CD4-positive, alpha-beta memory T cell (primary cell): Measurements from ENCODE around the gene NSMF. TPM values are rescaled to one million over a fixed set of nuclear protein-coding genes. Genes with fewer than 3 reads are reported as not detected.

ENCODE experiments used
- CTCF ChIA-PET: fragments of 350-600 bp; sonication (Branson Sonifier 250); formaldehyde crosslinking; loops from one replicate; lab custom pipeline; 2021; ENCODE audit warnings: inconsistent platforms; ENCODE audit not compliant: partially characterized antibody; lab: Charles Lee
- POLR2A ChIA-PET: fragments of 350-600 bp; sonication (Branson Sonifier 250); formaldehyde crosslinking; loops from one replicate; lab custom pipeline; 2021; ENCODE audit not compliant: partially characterized antibody; lab: Charles Lee
- DNase-seq, 5 donors: peaks; one replicate each; pipeline versions ENCODE4 v3.0.0 to v3.0.0-alpha.2; 2020 to 2022; ENCODE audit warnings: mixed read lengths in 1 of 5
- H3K27ac ChIP-seq: one replicate; pipeline ENCODE4 v1.7.0; 2013; ENCODE audit warnings: low read depth, low read length
- H3K27me3 ChIP-seq: 2 replicates; pipeline ENCODE4 v1.7.0; 2013; ENCODE audit warnings: mild to moderate bottlenecking, low read length, moderate library complexity; ENCODE audit not compliant: insufficient read depth
- H3K36me3 ChIP-seq: 2 replicates; pipeline ENCODE4 v1.7.0; 2013; ENCODE audit warnings: mild to moderate bottlenecking, low read length, moderate library complexity; ENCODE audit not compliant: insufficient read depth
- H3K4me1 ChIP-seq: 2 replicates; pipeline ENCODE4 v1.7.0; 2013; ENCODE audit warnings: mild to moderate bottlenecking, low read length, moderate library complexity; ENCODE audit not compliant: insufficient read depth
- H3K4me3 ChIP-seq, 2 donors: one replicate each; pipeline ENCODE4 v1.7.0; 2013; ENCODE audit warnings: low read length in 2 of 2, mild to moderate bottlenecking in 1 of 2
- H3K9me3 ChIP-seq, 2 donors: one replicate each; pipeline ENCODE4 v1.7.0; 2013; ENCODE audit warnings: low read length in 2 of 2, control low read depth in 1 of 2; ENCODE audit not compliant: control insufficient read depth in 1 of 2
- H3K27ac Mint-ChIP-seq, 7 donors: one replicate each; pipeline ENCODE4 v1.8.0; 2020 to 2021; ENCODE audit warnings: mixed read lengths in 7 of 7, mild to moderate bottlenecking in 6 of 7, inconsistent platforms in 3 of 7, moderate library complexity in 3 of 7
- H3K27me3 Mint-ChIP-seq, 2 donors: one replicate each; pipeline ENCODE4 v1.8.0; 2020 to 2021; ENCODE audit warnings: mixed read lengths in 2 of 2
- H3K36me3 Mint-ChIP-seq, 2 donors: one replicate each; pipeline ENCODE4 v1.8.0; 2020 to 2021; ENCODE audit warnings: mixed read lengths in 2 of 2, inconsistent platforms in 1 of 2, mild to moderate bottlenecking in 1 of 2
- H3K4me1 Mint-ChIP-seq, 4 donors: one replicate each; pipeline ENCODE4 v1.8.0; 2020 to 2021; ENCODE audit warnings: mixed read lengths in 4 of 4, mild to moderate bottlenecking in 1 of 4
- H3K4me3 Mint-ChIP-seq, 8 donors: one replicate each; pipeline ENCODE4 v1.8.0; 2020 to 2021; ENCODE audit warnings: mixed read lengths in 8 of 8, mild to moderate bottlenecking in 7 of 8, moderate library complexity in 6 of 8, inconsistent platforms in 3 of 8
- H3K9me3 Mint-ChIP-seq, 8 donors: one replicate each; pipeline ENCODE4 v1.8.0; 2020 to 2021; ENCODE audit warnings: mixed read lengths in 8 of 8, mild to moderate bottlenecking in 5 of 8, inconsistent platforms in 3 of 8, moderate library complexity in 1 of 8
- intact Hi-C: fragments of 100-400 bp; cut with micrococcal nuclease; formaldehyde crosslinking; loops from one replicate; pipeline ENCODE4 v1.15.1; 2023
- polyA plus RNA-seq, 2 donors: library from polyadenylated mRNA; unstranded; fragments of 300-500 nt; fragmentation: Illumina TruSeq; gene quantifications; one replicate each; pipeline ENCODE4 v1.2.3, GENCODE V29; 2021
- total RNA-seq, 2 experiments: library from RNA; stranded (reverse); gene quantifications; one replicate each; pipeline ENCODE4 v1.2.3, GENCODE V29; 2021

Gene NSMF
- total and polyA plus RNA-seq, 4 experiments from 2014 or later, result 3.8 to 20.9 (median 14.4) TPM

- no peak for DNase-seq
- no peak overlapping the region for H3K4me3 ChIP-seq
- no peaks in the 10 kb centered on the region for H3K9me3 ChIP-seq
- Mint-ChIP-seq H3K27ac (no peak overlapping the region), H3K36me3 (peaks cover 3 to 5% of the 10 kb centered on the region in 2 donors), H3K4me1 (peaks cover 0 to 7% (median 0%) of the 10 kb centered on the region in 4 donors), H3K4me3 (peak overlapping the region in 4 of 8 donors; percentile 31 to 45 (median 42)), H3K9me3 (no peaks in the 10 kb centered on the region), H3K27me3 (peaks cover 0 to 2% of the 10 kb centered on the region in 2 donors)
- no peaks in the 10 kb centered on the region for H3K36me3 ChIP-seq
- POLR2A ChIA-PET, result no interaction called here
- intact Hi-C loops, result no loop called here
- no peak overlapping the region for H3K27ac ChIP-seq
- CTCF ChIA-PET, result no interaction called here
- peaks cover 8% of the 10 kb centered on the region for H3K4me1 ChIP-seq
- H3K27me3 ChIP-seq, result no peaks in the 10 kb centered on the region
Observed at GRCh38 chr9:137405677-137406081, 53.5 kb downstream of the NSMF start.

- DNase-seq, result no peak
- intact Hi-C loops, result no loop called here
- H3K27ac Mint-ChIP-seq, result no peak overlapping the region
- no peaks in the 10 kb centered on the region for H3K9me3 Mint-ChIP-seq
- peaks cover 0 to 2% of the 10 kb centered on the region in 2 donors for H3K27me3 Mint-ChIP-seq
- Histone ChIP-seq H3K36me3 (no peaks in the 10 kb centered on the region), H3K27ac (no peak overlapping the region), H3K9me3 (no peaks in the 10 kb centered on the region), H3K4me1 (peaks cover 6% of the 10 kb centered on the region), H3K27me3 (no peaks in the 10 kb centered on the region), H3K4me3 (no peak overlapping the region)
- ChIA-PET POLR2A (no interaction called here), CTCF (no interaction called here)
- no peak overlapping the region for H3K4me3 Mint-ChIP-seq
- H3K4me1 Mint-ChIP-seq, result peaks cover 0 to 7% (median 1%) of the 10 kb centered on the region in 4 donors
- H3K36me3 Mint-ChIP-seq, result peaks cover 3 to 9% of the 10 kb centered on the region in 2 donors
Observed at GRCh38 chr9:137404961-137405567, 54.1 kb downstream of the NSMF start.

- Mint-ChIP-seq H3K4me1 (peaks cover 0 to 12% (median 2%) of the 10 kb centered on the region in 4 donors), H3K27ac (no peak overlapping the region), H3K9me3 (no peaks in the 10 kb centered on the region), H3K4me3 (no peak overlapping the region), H3K27me3 (peaks cover 0 to 2% of the 10 kb centered on the region in 2 donors), H3K36me3 (peaks cover 3 to 15% of the 10 kb centered on the region in 2 donors)
- no peaks in the 10 kb centered on the region for H3K27me3 ChIP-seq
- no peak overlapping the region for H3K4me3 ChIP-seq
- POLR2A ChIA-PET, result no interaction called here
- H3K9me3 ChIP-seq, result no peaks in the 10 kb centered on the region
- H3K36me3 ChIP-seq, result no peaks in the 10 kb centered on the region
- H3K4me1 ChIP-seq, result peaks cover 6% of the 10 kb centered on the region
- intact Hi-C loops, result no loop called here
- CTCF ChIA-PET, result no interaction called here
- no peak overlapping the region for H3K27ac ChIP-seq
- no peak for DNase-seq
Observed at GRCh38 chr9:137403269-137403668, 55.9 kb downstream of the NSMF start.

GRCh38 chr9:137402746-137403145 lies 56.4 kb downstream of the NSMF start:
- Mint-ChIP-seq H3K36me3 (peaks cover 3 to 15% of the 10 kb centered on the region in 2 donors), H3K27ac (no peak overlapping the region), H3K9me3 (no peaks in the 10 kb centered on the region), H3K27me3 (peaks cover 0 to 2% of the 10 kb centered on the region in 2 donors), H3K4me3 (no peak overlapping the region), H3K4me1 (peaks cover 0 to 14% (median 4%) of the 10 kb centered on the region in 4 donors)
- Histone ChIP-seq H3K4me3 (no peak overlapping the region), H3K36me3 (no peaks in the 10 kb centered on the region), H3K27ac (no peak overlapping the region), H3K27me3 (no peaks in the 10 kb centered on the region), H3K9me3 (no peaks in the 10 kb centered on the region), H3K4me1 (peaks cover 6% of the 10 kb centered on the region)
- no peak for DNase-seq
- intact Hi-C loops, result no loop called here
- ChIA-PET CTCF (no interaction called here), POLR2A (no interaction called here)

GRCh38 chr9:137398561-137399468 lies 60.3 kb downstream of the NSMF start:
- Histone ChIP-seq H3K27me3 (no peaks in the 10 kb centered on the region), H3K4me1 (no peaks in the 10 kb centered on the region), H3K27ac (no peak overlapping the region), H3K4me3 (no peak overlapping the region), H3K36me3 (no peaks in the 10 kb centered on the region), H3K9me3 (no peaks in the 10 kb centered on the region)
- Mint-ChIP-seq H3K36me3 (peaks cover 3 to 15% of the 10 kb centered on the region in 2 donors), H3K9me3 (no peaks in the 10 kb centered on the region), H3K4me1 (peaks cover 0 to 13% (median 4%) of the 10 kb centered on the region in 4 donors), H3K27ac (no peak overlapping the region), H3K4me3 (no peak overlapping the region), H3K27me3 (no peaks in the 10 kb centered on the region)
- CTCF ChIA-PET, result no interaction called here
- DNase-seq, result no peak
- POLR2A ChIA-PET, result no interaction called here
- intact Hi-C loops, result no loop called here

GRCh38 chr9:137397675-137398423 lies 61.3 kb downstream of the NSMF start:
- DNase-seq, result no peak
- no peaks in the 10 kb centered on the region for H3K27me3 Mint-ChIP-seq
- intact Hi-C loops, result no loop called here
- no peaks in the 10 kb centered on the region for H3K9me3 Mint-ChIP-seq
- no peak overlapping the region for H3K4me3 Mint-ChIP-seq
- H3K27ac Mint-ChIP-seq, result peak overlapping the region in 1 of 7 donors; percentile 50
- peaks cover 0 to 13% (median 4%) of the 10 kb centered on the region in 4 donors for H3K4me1 Mint-ChIP-seq
- peaks cover 3 to 15% of the 10 kb centered on the region in 2 donors for H3K36me3 Mint-ChIP-seq
- Histone ChIP-seq H3K27me3 (no peaks in the 10 kb centered on the region), H3K4me1 (no peaks in the 10 kb centered on the region), H3K27ac (no peak overlapping the region), H3K4me3 (no peak overlapping the region), H3K36me3 (no peaks in the 10 kb centered on the region), H3K9me3 (no peaks in the 10 kb centered on the region)
- CTCF ChIA-PET, result no interaction called here
- POLR2A ChIA-PET, result no interaction called here
